LoVo (cell line): Measurements from ENCODE around the gene PSMC5.
A peak's percentile ranks its signal among the peaks of the same experiment; 100 is the strongest.
"Not testable (repeated sequence)": the region's sequence is repeated elsewhere in the genome, so short reads cannot be mapped to it uniquely, and the experiment has no call there.

Experiments used
- DNase-seq: peaks from one replicate; pipeline ENCODE4 v3.0.0-alpha.2; 2016; ENCODE audit warnings: low spot score

PSMC5 gene

GRCh38 chr17:63827002-63827800 lies at the start of gene PSMC5, which contains the start of gene FTSJ3:
TSS of gene PSMC5 (plus strand) at chr17:63827431. CDS start at chr17:63827491, 60 bp downstream.
TSS of gene FTSJ3 (minus strand) at chr17:63827663. CDS start at chr17:63826902, 761 bp downstream.
- DNase-seq, result peak; percentile 95

GRCh38 chr17:63780507-63780906 lies 46.7 kb upstream of the PSMC5 start:
- no peak for DNase-seq

- no peak for DNase-seq
These were observed 46.3 kb upstream of the PSMC5 start for GRCh38 chr17:63780928-63781327.

GRCh38 chr17:63783522-63783921 lies 43.7 kb upstream of the PSMC5 start:
- DNase-seq, result no peak

GRCh38 chr17:63785556-63785955 lies 41.7 kb upstream of the PSMC5 start:
- no peak for DNase-seq

- DNase-seq, result no peak
These were observed 41.1 kb upstream of the PSMC5 start for GRCh38 chr17:63786117-63786516.

- no peak for DNase-seq
These were observed 40.1 kb upstream of the PSMC5 start for GRCh38 chr17:63786971-63787711.

- DNase-seq, result no peak
These were observed 37.2 kb upstream of the PSMC5 start for GRCh38 chr17:63790057-63790456.

- DNase-seq, result no peak
These were observed 35.0 kb upstream of the PSMC5 start for GRCh38 chr17:63792055-63792729.

GRCh38 chr17:63796375-63796774 lies 30.9 kb upstream of the PSMC5 start:
- not testable (repeated sequence) for DNase-seq

GRCh38 chr17:63798572-63799106 lies 28.6 kb upstream of the PSMC5 start:
- no peak for DNase-seq

- no peak for DNase-seq
These were observed 26.4 kb upstream of the PSMC5 start for GRCh38 chr17:63800783-63801182.

- DNase-seq, result no peak
These were observed 22.9 kb upstream of the PSMC5 start for GRCh38 chr17:63804328-63804727.

- DNase-seq, result no peak
These were observed 21.6 kb upstream of the PSMC5 start for GRCh38 chr17:63805591-63805990.

- no peak for DNase-seq
These were observed 17.3 kb upstream of the PSMC5 start for GRCh38 chr17:63809970-63810369.

- no peak for DNase-seq
These were observed 11.1 kb upstream of the PSMC5 start for GRCh38 chr17:63816123-63816522.

GRCh38 chr17:63816669-63817068 lies 10.6 kb upstream of the PSMC5 start:
- DNase-seq, result no peak

- DNase-seq, result no peak
These were observed 9.4 kb upstream of the PSMC5 start for GRCh38 chr17:63817736-63818385.

GRCh38 chr17:63819131-63819530 lies 8.1 kb upstream of the PSMC5 start:
- no peak for DNase-seq

GRCh38 chr17:63819585-63820537 lies 7.4 kb upstream of the PSMC5 start:
- DNase-seq, result no peak
